ENCODE results near the gene PRLH. TPM values are rescaled to one million over a fixed set of nuclear protein-coding genes. Genes with fewer than 3 reads are reported as not detected.

The PRLH gene
- total and polyA plus RNA-seq, 2 of the 13 experiments (the other 11 are each of a cell fraction or from before 2014, with no cell fraction given) = not detected

GRCh38 chr2:237590272-237591140 lies 24.1 kb downstream of the PRLH start, which contains the start of gene RAB17 (continued):
- TF ChIP-seq ZMYM2 (CRISPR knock-in tag; IDR thresholded peaks at IDR 0.05) = peak; percentile 100
- TF ChIP-seq RCOR2 (CRISPR knock-in tag; IDR thresholded peaks at IDR 0.05) = peak; percentile 96
- 0 out of 2 replicates have a peak, but pooled peaks have one; percentile 57 for TF ChIP-seq ZNF749 (CRISPR knock-in tag; IDR thresholded peaks at IDR 0.05; ENCODE audit: borderline replicate concordance)
- TF ChIP-seq ARNT2 (CRISPR knock-in tag; IDR thresholded peaks at IDR 0.05; ENCODE audit: low read depth) = peak; percentile 90
- peak; percentile 96 for TF ChIP-seq KDM5B (CRISPR knock-in tag; IDR thresholded peaks at IDR 0.05; ENCODE audit: borderline replicate concordance)
- TF ChIP-seq FOXP4 (CRISPR knock-in tag; IDR thresholded peaks at IDR 0.05) = peak; percentile 88
- peak; percentile 69 for TF ChIP-seq ZNF143 (CRISPR knock-in tag; IDR thresholded peaks at IDR 0.05)
- TF ChIP-seq MAFK (conservative IDR thresholded peaks at IDR 0.05 in 1 of 2, IDR thresholded peaks at IDR 0.05 in 1 of 2; ENCODE audit: low read length in 2 of 2) = no peak
- peak; percentile 29; the same call in 1 of the 2 replicates for TF ChIP-seq ZBTB14 (CRISPR knock-in tag; IDR thresholded peaks at IDR 0.05)
- TF ChIP-seq ELF4 (CRISPR knock-in tag; IDR thresholded peaks at IDR 0.05; ENCODE audit: borderline replicate concordance) = peak; percentile 89
- peak; percentile 60; the same call in 1 of the 2 replicates for TF ChIP-seq ZNF333 (CRISPR knock-in tag; IDR thresholded peaks at IDR 0.05; ENCODE audit: borderline replicate concordance)
- TF ChIP-seq NFATC3 (CRISPR knock-in tag; IDR thresholded peaks at IDR 0.05) = no peak
- no peak; the same call in 1 of the 2 replicates for TF ChIP-seq ZBTB3 (CRISPR knock-in tag; IDR thresholded peaks at IDR 0.05; ENCODE audit: borderline replicate concordance, low read depth)
- TF ChIP-seq ZNF740 (CRISPR knock-in tag; IDR thresholded peaks at IDR 0.05) = no peak
- peak; percentile 99 for TF ChIP-seq HDAC2 (CRISPR knock-in tag; IDR thresholded peaks at IDR 0.05)
- TF ChIP-seq TGIF2 (CRISPR knock-in tag; IDR thresholded peaks at IDR 0.05) = peak; percentile 90
- peak; percentile 87 for TF ChIP-seq MEIS2 (CRISPR knock-in tag; IDR thresholded peaks at IDR 0.05)
- TF ChIP-seq ZFP82 (CRISPR knock-in tag; IDR thresholded peaks at IDR 0.05; ENCODE audit: borderline replicate concordance) = no peak; the same call in 1 of the 2 replicates
- peak; percentile 79 for TF ChIP-seq XRCC5 (optimal IDR thresholded peaks at IDR 0.05; ENCODE audit: low read length)
- TF ChIP-seq PAF1 (CRISPR knock-in tag; IDR thresholded peaks at IDR 0.05) = 0 out of 2 replicates have a peak, but pooled peaks have one; percentile 22
- TF ChIP-seq KLF6 (CRISPR knock-in tag; IDR thresholded peaks at IDR 0.05) = peak; percentile 60; the same call in 1 of the 2 replicates
- TF ChIP-seq TBL1XR1 (IDR thresholded peaks at IDR 0.05; ENCODE audit: borderline replicate concordance, low read length, partially characterized antibody) = no peak
- TF ChIP-seq SKIL (CRISPR knock-in tag; IDR thresholded peaks at IDR 0.05; ENCODE audit: borderline replicate concordance) = peak; percentile 97
- TF ChIP-seq GATAD1 (CRISPR knock-in tag; IDR thresholded peaks at IDR 0.05) = peak; percentile 84
